ENCODE data around the gene KCTD17. TPM values are rescaled to one million over a fixed set of nuclear protein-coding genes. Genes with fewer than 3 reads are reported as not detected.

KCTD17 gene
- total RNA-seq, 2 donors from 2014 or later = 30.5 to 43.8 TPM

DNA sequence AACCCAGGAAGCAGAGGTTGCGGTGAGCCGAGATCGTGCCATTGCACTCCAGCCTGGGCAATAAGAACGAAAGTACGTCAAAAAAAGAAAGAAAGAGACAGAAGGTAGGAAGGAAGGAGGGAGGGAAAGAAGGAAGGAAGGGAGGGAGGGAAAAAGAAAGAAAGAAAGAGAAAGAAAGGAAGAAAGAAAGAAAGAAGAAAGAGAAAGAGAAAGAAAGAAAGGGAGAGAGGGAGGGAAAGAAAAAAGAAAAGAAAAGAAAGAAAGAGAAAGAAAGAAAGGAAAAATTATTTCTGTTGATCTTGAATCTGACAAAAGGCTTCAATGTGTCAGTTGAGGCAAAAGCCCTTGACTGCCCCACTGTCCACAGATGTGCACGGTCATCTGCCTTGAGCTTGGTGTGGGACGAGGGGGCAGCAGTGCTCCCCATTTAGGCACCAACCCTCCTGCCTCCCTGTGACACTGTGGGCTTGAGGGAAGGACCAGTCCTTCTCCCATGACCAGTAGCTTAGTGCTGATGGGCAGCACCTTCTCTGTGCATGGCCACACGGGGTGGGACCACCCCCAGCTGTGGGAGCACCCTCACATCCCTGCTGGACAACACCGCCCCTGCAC, 24.4 kb downstream of the KCTD17 start:
- Mint-ChIP-seq H3K27me3 (peaks cover 0 to 8% of the 10 kb centered on the region in 2 donors), H3K4me1 (ENCODE audit: low read depth in 2 of 2) (peaks cover 33 to 40% of the 10 kb centered on the region in 2 donors), H3K9me3 (no peaks in the 10 kb centered on the region), H3K4me3 (peak overlapping the region; percentile 33), H3K36me3 (no peaks in the 10 kb centered on the region), H3K27ac (peak overlapping the region in 1 of 2 donors; percentile 55)
- no peak for DNase-seq (ENCODE audit: low spot score)
- no peak for ATAC-seq

GRCh38 chr22:37077802-37078448, 26.4 kb downstream of the KCTD17 start:
- peak overlapping the region; percentile 98 to 100 for H3K27ac Mint-ChIP-seq
- H3K9me3 Mint-ChIP-seq = no peaks in the 10 kb centered on the region
- peak overlapping the region; percentile 90 for H3K4me3 Mint-ChIP-seq
- no peak for ATAC-seq
- H3K4me1 Mint-ChIP-seq (ENCODE audit: low read depth in 2 of 2) = peaks cover 49 to 59% of the 10 kb centered on the region in 2 donors
- peaks cover 0 to 8% of the 10 kb centered on the region in 2 donors for H3K27me3 Mint-ChIP-seq
- peak; percentile 83 for DNase-seq (ENCODE audit: low spot score)
- no peaks in the 10 kb centered on the region for H3K36me3 Mint-ChIP-seq

GRCh38 chr22:37079158-37079557, 27.6 kb downstream of the KCTD17 start:
- Mint-ChIP-seq H3K4me3 (peak overlapping the region; percentile 90), H3K27ac (peak overlapping the region; percentile 98 to 100), H3K9me3 (no peaks in the 10 kb centered on the region), H3K4me1 (ENCODE audit: low read depth in 2 of 2) (peaks cover 54 to 59% of the 10 kb centered on the region in 2 donors), H3K36me3 (no peaks in the 10 kb centered on the region), H3K27me3 (peaks cover 0 to 8% of the 10 kb centered on the region in 2 donors)
- ATAC-seq (no peak), DNase-seq (ENCODE audit: low spot score) (no peak)

DNA sequence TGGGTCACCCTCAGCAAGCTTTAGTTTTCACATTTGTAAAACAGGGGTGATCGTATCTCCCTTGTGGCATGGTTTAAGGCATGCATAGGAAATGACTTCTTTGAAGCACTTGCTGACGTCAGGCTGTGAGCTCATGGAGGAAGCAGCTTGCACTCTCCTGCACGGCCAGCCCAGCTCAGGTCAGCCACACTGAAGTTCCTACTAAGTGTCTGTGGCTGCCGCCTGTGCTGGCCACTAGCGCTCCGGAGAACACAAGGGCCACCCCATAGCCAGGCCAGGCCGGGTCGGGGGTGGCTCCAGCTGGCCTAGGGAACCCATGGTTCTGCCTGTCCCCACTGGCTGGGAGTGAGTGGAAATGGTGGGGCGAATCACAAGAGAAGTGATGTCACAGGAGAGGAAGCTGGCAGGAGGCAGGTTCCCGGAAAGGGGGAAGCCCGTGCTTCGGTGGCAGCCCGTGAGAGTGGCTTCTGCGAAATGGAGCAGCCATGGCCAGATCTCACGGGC, 28.2 kb downstream of the KCTD17 start:
- H3K4me1 Mint-ChIP-seq (ENCODE audit: low read depth in 2 of 2) = peaks cover 54 to 59% of the 10 kb centered on the region in 2 donors
- peak; percentile 90 for DNase-seq (ENCODE audit: low spot score)
- peak overlapping the region; percentile 90 for H3K4me3 Mint-ChIP-seq
- peak overlapping the region; percentile 98 to 100 for H3K27ac Mint-ChIP-seq
- no peaks in the 10 kb centered on the region for H3K36me3 Mint-ChIP-seq
- H3K9me3 Mint-ChIP-seq = no peaks in the 10 kb centered on the region
- ATAC-seq = peak; percentile 88 to 90
- H3K27me3 Mint-ChIP-seq = peaks cover 0 to 8% of the 10 kb centered on the region in 2 donors

DNA sequence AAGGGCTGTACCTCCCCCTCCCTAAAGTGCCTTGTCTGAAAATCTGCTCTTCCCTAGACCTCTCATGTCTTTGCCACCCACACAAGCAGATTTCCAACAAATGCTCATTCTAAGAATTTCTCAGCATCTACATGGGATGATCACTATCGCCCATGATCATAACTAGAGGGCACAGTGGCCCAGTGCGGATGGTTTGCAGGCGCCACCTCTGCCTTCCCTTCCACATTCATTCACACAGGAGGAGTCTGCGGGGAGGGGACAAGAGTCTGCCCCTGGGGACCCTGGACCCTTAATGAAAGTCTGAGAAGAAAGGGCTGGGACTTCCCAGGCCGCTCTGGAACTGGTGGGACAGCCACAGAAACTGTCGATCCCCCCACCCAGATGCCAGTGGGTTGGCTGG, 28.9 kb downstream of the KCTD17 start:
- Mint-ChIP-seq H3K4me1 (ENCODE audit: low read depth in 2 of 2) (peaks cover 54 to 59% of the 10 kb centered on the region in 2 donors), H3K27ac (peak overlapping the region; percentile 98 to 100), H3K4me3 (peak overlapping the region; percentile 90), H3K36me3 (no peaks in the 10 kb centered on the region), H3K27me3 (peaks cover 0 to 7% of the 10 kb centered on the region in 2 donors), H3K9me3 (no peaks in the 10 kb centered on the region)
- ATAC-seq (no peak), DNase-seq (ENCODE audit: low spot score) (no peak)

- Mint-ChIP-seq H3K4me1 (ENCODE audit: low read depth in 2 of 2) (peaks cover 51 to 55% of the 10 kb centered on the region in 2 donors), H3K27me3 (peaks cover 0 to 3% of the 10 kb centered on the region in 2 donors), H3K4me3 (peak overlapping the region; percentile 90), H3K9me3 (no peaks in the 10 kb centered on the region), H3K36me3 (no peaks in the 10 kb centered on the region), H3K27ac (peak overlapping the region; percentile 98 to 100)
- ATAC-seq (no peak), DNase-seq (ENCODE audit: low spot score) (no peak)
Measured at GRCh38 chr22:37080838-37081237, 29.3 kb downstream of the KCTD17 start.

GRCh38 chr22:37082251-37082873, 30.8 kb downstream of the KCTD17 start:
- Mint-ChIP-seq H3K9me3 (no peaks in the 10 kb centered on the region), H3K4me3 (peak overlapping the region; percentile 41), H3K36me3 (no peaks in the 10 kb centered on the region), H3K27me3 (no peaks in the 10 kb centered on the region), H3K4me1 (ENCODE audit: low read depth in 2 of 2) (peaks cover 50 to 51% of the 10 kb centered on the region in 2 donors), H3K27ac (peak overlapping the region; percentile 98 to 100)
- no peak for ATAC-seq
- DNase-seq (ENCODE audit: low spot score) = no peak

- Mint-ChIP-seq H3K27ac (peak overlapping the region; percentile 98 to 100), H3K27me3 (no peaks in the 10 kb centered on the region), H3K4me3 (no peak overlapping the region), H3K4me1 (ENCODE audit: low read depth in 2 of 2) (peaks cover 45 to 48% of the 10 kb centered on the region in 2 donors), H3K9me3 (no peaks in the 10 kb centered on the region), H3K36me3 (no peaks in the 10 kb centered on the region)
- DNase-seq (ENCODE audit: low spot score) = no peak
- ATAC-seq = no peak
Measured at GRCh38 chr22:37083914-37084313, 32.4 kb downstream of the KCTD17 start.

DNA sequence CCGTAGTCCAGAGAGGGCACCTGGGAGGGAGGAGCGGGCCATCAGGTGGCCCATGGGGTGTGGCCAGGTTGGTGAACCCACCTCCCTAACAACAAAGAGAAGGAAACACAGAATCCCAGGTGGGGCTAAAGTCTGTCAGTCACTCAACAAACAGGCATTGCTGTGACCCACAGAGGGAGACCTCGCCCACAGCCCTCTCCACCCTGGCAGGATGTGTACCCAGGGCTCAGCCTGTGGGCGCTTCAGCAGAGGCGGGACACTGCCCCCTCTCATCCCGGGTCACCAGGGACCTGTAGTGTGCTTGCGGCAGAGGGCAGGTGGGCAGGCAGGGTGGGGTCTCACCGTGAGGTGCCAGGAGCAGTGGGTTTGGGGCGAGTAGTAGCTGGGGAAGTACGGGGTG, 32.8 kb downstream of the KCTD17 start:
- DNase-seq (ENCODE audit: low spot score) (no peak), ATAC-seq (no peak)
- Mint-ChIP-seq H3K27me3 (no peaks in the 10 kb centered on the region), H3K4me1 (ENCODE audit: low read depth in 2 of 2) (peaks cover 41 to 43% of the 10 kb centered on the region in 2 donors), H3K27ac (peak overlapping the region in 1 of 2 donors; percentile 98), H3K36me3 (no peaks in the 10 kb centered on the region), H3K4me3 (no peak overlapping the region), H3K9me3 (no peaks in the 10 kb centered on the region)

DNA sequence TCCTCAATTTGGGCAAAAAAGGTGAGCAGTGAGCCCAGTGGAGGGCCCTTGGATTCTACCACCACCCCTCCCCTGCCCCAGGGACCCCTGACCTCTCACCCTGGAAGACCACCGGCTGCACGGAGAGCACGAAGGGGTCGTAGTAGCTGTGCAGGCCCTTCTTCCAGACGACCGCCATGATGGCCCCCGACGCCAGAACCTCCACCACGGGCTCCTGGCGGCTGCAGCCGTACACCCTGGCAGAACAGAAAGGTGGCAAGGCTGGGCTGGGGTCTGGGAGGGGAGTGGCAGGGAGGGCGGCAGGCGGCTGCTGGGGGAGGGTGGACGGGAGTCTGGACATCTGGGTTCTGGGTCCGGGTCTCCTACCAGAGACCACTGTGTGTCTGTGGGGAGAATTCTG, 34.6 kb downstream of the KCTD17 start:
- DNase-seq (ENCODE audit: low spot score) (no peak), ATAC-seq (no peak)
- Mint-ChIP-seq H3K4me1 (ENCODE audit: low read depth in 2 of 2) (peaks cover 27 to 34% of the 10 kb centered on the region in 2 donors), H3K9me3 (no peaks in the 10 kb centered on the region), H3K36me3 (no peaks in the 10 kb centered on the region), H3K27me3 (no peaks in the 10 kb centered on the region), H3K27ac (peak overlapping the region in 1 of 2 donors; percentile 16), H3K4me3 (no peak overlapping the region)

DNA sequence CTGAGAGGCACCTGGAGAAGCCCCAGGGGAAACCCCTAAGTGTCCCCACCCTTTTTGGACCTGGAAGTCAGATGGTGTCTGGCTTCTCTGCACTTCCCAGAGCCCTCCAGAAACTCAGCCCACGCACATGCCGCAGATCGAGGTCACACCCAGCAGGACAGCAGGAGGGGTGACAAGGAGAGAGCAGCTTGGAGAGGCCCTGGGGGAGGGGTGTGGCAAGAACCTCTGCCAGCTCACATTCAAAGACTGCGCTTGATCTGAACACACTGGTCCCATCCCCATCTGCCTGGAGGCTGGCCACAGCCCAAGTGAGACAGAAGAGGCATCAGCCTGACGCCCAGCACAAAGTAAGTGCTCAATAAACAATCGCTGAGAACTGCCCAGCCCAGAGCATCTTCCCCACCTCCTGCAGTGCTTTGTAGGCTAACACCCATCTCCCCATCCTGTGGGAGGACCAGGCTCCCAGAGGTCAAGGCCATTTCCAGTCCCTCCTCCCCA, 36.6 kb downstream of the KCTD17 start:
- DNase-seq (ENCODE audit: low spot score) = no peak
- ATAC-seq = peak in 1 of 2 donors; percentile 13
- no peaks in the 10 kb centered on the region for H3K27me3 Mint-ChIP-seq
- H3K9me3 Mint-ChIP-seq = no peaks in the 10 kb centered on the region
- H3K36me3 Mint-ChIP-seq = no peaks in the 10 kb centered on the region
- no peak overlapping the region for H3K4me3 Mint-ChIP-seq
- peak overlapping the region; percentile 11 to 72 for H3K27ac Mint-ChIP-seq
- peaks cover 10 to 21% of the 10 kb centered on the region in 2 donors for H3K4me1 Mint-ChIP-seq (ENCODE audit: low read depth in 2 of 2)

DNA sequence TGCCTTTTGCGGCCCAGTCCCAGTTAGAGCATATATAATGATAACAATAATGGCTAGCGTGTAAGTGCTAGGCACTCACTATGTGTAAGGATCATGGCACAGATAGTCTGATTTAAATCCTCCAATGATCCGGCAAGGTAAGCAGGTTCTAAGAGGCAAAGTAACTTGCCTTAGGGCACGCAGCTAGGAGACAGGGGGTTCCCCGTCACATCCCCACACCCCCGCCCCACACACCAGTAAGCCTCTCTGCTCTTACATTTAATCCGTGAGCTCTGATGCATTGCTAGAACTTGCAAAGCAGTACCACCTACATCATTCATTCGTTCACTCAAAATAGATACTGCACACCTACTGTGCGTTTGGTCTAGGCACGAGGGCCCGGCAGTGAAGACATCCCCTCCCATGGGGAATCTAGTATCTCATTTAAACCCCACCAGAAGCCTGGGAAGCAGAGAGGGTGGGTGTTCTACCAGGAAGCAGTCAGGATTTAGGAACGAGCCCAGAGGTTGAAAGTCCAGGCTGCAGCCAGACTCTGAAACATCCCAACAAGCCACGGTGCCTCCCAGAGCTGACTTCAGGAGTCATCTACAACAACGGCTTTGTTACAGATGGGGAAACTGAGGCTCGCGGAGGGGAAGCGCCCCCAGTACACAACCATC, 37.3 kb downstream of the KCTD17 start:
- Mint-ChIP-seq H3K4me3 (no peak overlapping the region), H3K4me1 (ENCODE audit: low read depth in 2 of 2) (peaks cover 10 to 15% of the 10 kb centered on the region in 2 donors), H3K36me3 (no peaks in the 10 kb centered on the region), H3K27ac (peak overlapping the region; percentile 11 to 72), H3K27me3 (no peaks in the 10 kb centered on the region), H3K9me3 (no peaks in the 10 kb centered on the region)
- ATAC-seq (no peak), DNase-seq (ENCODE audit: low spot score) (no peak)

GRCh38 chr22:37089434-37089833, 37.9 kb downstream of the KCTD17 start:
- Mint-ChIP-seq H3K4me1 (ENCODE audit: low read depth in 2 of 2) (peaks cover 15 to 16% of the 10 kb centered on the region in 2 donors), H3K27me3 (peaks cover 3 to 5% of the 10 kb centered on the region in 2 donors), H3K36me3 (no peaks in the 10 kb centered on the region), H3K27ac (no peak overlapping the region), H3K4me3 (no peak overlapping the region), H3K9me3 (no peaks in the 10 kb centered on the region)
- no peak for DNase-seq (ENCODE audit: low spot score)
- no peak for ATAC-seq
